H1 (cell line): Measurements from ENCODE around the gene LGALS16. TPM values are rescaled to one million over a fixed set of nuclear protein-coding genes. Genes with fewer than 3 reads are reported as not detected.
"Not testable (repeated sequence)": the region's sequence is repeated elsewhere in the genome, so short reads cannot be mapped to it uniquely, and the experiment has no call there.

Experiments used
- CTCF ChIA-PET: fragments of 300-600 bp; sonication (Branson Sonifier 250); formaldehyde crosslinking; loops from one replicate; lab custom pipeline; 2021; ENCODE audit not compliant: partially characterized antibody; lab: Charles Lee
- POLR2A ChIA-PET: fragments of 300-600 bp; sonication (Branson Sonifier 250); formaldehyde crosslinking; loops from one replicate; lab custom pipeline; 2021; ENCODE audit warnings: inconsistent platforms; ENCODE audit not compliant: partially characterized antibody; lab: Charles Lee
- DNase-seq, 2 experiments: peaks; one replicate each; pipeline versions ENCODE4 v3.0.0 to v3.0.0-alpha.2; 2010 to 2022; ENCODE audit warnings: low spot score in 2 of 2, low read depth in 1 of 2, mixed read lengths in 1 of 2
- FAIRE-seq: peaks from 2 replicates; lab custom pipeline; 2011; peaks lifted over from hg19 to GRCh38; lab: Jason Lieb, UNC
- H2AFZ ChIP-seq: 2 replicates; pipeline ENCODE4 v1.8.1; 2012; ENCODE audit warnings: low read length, inconsistent platforms
- H2AK5ac ChIP-seq: 2 replicates; pipeline ENCODE4 v1.6.1; 2013; ENCODE audit warnings: low read depth, low read length
- H2BK120ac ChIP-seq: replicated peaks from 2 replicates; pipeline ENCODE3; 2013; ENCODE audit warnings: low read depth, low read length, inconsistent platforms
- H2BK12ac ChIP-seq: 2 replicates; pipeline ENCODE4 v1.6.1; 2013; ENCODE audit warnings: low read depth, low read length
- H2BK15ac ChIP-seq: 2 replicates; pipeline ENCODE4 v1.6.1; 2013; ENCODE audit warnings: low read length
- H2BK20ac ChIP-seq: 2 replicates; pipeline ENCODE4 v1.6.1; 2013; ENCODE audit warnings: low read length
- H2BK5ac ChIP-seq: 2 replicates; pipeline ENCODE4 v1.6.1; 2013; ENCODE audit warnings: low read depth, low read length
- H3K14ac ChIP-seq: 2 replicates; pipeline ENCODE4 v1.6.1; 2013; ENCODE audit warnings: inconsistent platforms; ENCODE audit not compliant: insufficient read length
- H3K18ac ChIP-seq: 2 replicates; pipeline ENCODE4 v1.6.1; 2013; ENCODE audit warnings: low read length; ENCODE audit errors: extremely low read depth
- H3K23ac ChIP-seq: 2 replicates; pipeline ENCODE4 v1.6.1; 2013; ENCODE audit warnings: inconsistent platforms; ENCODE audit not compliant: insufficient read length
- H3K23me2 ChIP-seq: 2 replicates; pipeline ENCODE4 v1.6.1; 2013; ENCODE audit warnings: low read depth, low read length
- H3K27ac ChIP-seq: 2 replicates; pipeline ENCODE4 v1.6.1; 2011; ENCODE audit warnings: low read depth, low read length, inconsistent platforms
- H3K27me3 ChIP-seq, 4 experiments: replicated peaks in 1 of 4; 1 replicate in 1 of 4; 2 replicates in 3 of 4; pipeline versions ENCODE4 v1.6.1 to v1.8.1; 2011 to 2013; ENCODE audit warnings: low read length in 3 of 4, mild to moderate bottlenecking in 3 of 4, inconsistent platforms in 2 of 4, mixed read lengths in 2 of 4, moderate library complexity in 1 of 4; ENCODE audit not compliant: control insufficient read depth in 3 of 4, insufficient read depth in 3 of 4; ENCODE audit errors: extremely low read depth in 1 of 4
- H3K36me3 ChIP-seq, 4 experiments: 2 replicates each; pipeline versions ENCODE4 v1.6.1 to v1.8.1; 2011 to 2013; ENCODE audit warnings: mild to moderate bottlenecking in 4 of 4, low read length in 3 of 4, moderate library complexity in 2 of 4, control low read depth in 1 of 4, inconsistent platforms in 1 of 4; ENCODE audit not compliant: insufficient read depth in 4 of 4, control insufficient read depth in 2 of 4
- H3K4ac ChIP-seq: replicated peaks from 2 replicates; pipeline ENCODE3; 2013; ENCODE audit warnings: low read length, low read depth, mixed read lengths, inconsistent platforms; ENCODE audit not compliant: insufficient read length
- H3K4me1 ChIP-seq, 4 experiments: replicated peaks in 1 of 4; 1 replicate in 1 of 4; 2 replicates in 3 of 4; pipeline versions ENCODE4 v1.6.1 to v1.8.1; 2011 to 2013; ENCODE audit warnings: low read length in 3 of 4, inconsistent platforms in 2 of 4, mixed read lengths in 1 of 4; ENCODE audit not compliant: insufficient read depth in 4 of 4, control insufficient read depth in 3 of 4
- H3K4me2 ChIP-seq, 2 experiments: 2 replicates each; pipeline versions ENCODE4 v1.6.1 to v1.8.1; 2011 to 2013; ENCODE audit warnings: low read depth in 2 of 2, low read length in 2 of 2, control low read depth in 1 of 2, inconsistent platforms in 1 of 2, mild to moderate bottlenecking in 1 of 2; ENCODE audit not compliant: insufficient read depth in 1 of 2
- H3K4me3 ChIP-seq, 4 experiments: fragments of 200-600, 300-600 bp in 1 of 4; sonication (generic), shearing (Covaris generic), sonication (Bioruptor Twin) in 1 of 4; 2 replicates each; pipeline versions ENCODE4 v1.5.1 to v1.8.1; 2011 to 2016; ENCODE audit warnings: low read length in 4 of 4, low read depth in 3 of 4, control low read depth in 2 of 4, inconsistent platforms in 2 of 4, mild to moderate bottlenecking in 2 of 4, mixed read lengths in 1 of 4, moderate library complexity in 1 of 4; ENCODE audit not compliant: insufficient read depth in 2 of 4; ENCODE audit errors: extremely low read depth in 1 of 4
- H3K56ac ChIP-seq: replicated peaks from 2 replicates; pipeline ENCODE3; 2013; ENCODE audit warnings: low read depth, mild to moderate bottlenecking, mixed read lengths, low read length, inconsistent platforms; ENCODE audit not compliant: insufficient read length
- H3K79me1 ChIP-seq: 2 replicates; pipeline ENCODE4 v1.6.1; 2013; ENCODE audit warnings: low read depth, low read length, control low read depth
- H3K79me2 ChIP-seq, 2 experiments: 2 replicates each; pipeline versions ENCODE4 v1.6.1 to v1.8.1; 2012 to 2013; ENCODE audit warnings: low read length in 2 of 2, mild to moderate bottlenecking in 2 of 2, inconsistent platforms in 1 of 2; ENCODE audit not compliant: insufficient read depth in 2 of 2, control insufficient read depth in 1 of 2
- H3K9ac ChIP-seq, 4 experiments: replicated peaks in 1 of 4; 1 replicate in 1 of 4; 2 replicates in 3 of 4; pipeline versions ENCODE4 v1.6.1 to v1.8.1; 2011 to 2013; ENCODE audit warnings: low read depth in 3 of 4, low read length in 3 of 4, control low read depth in 2 of 4, mild to moderate bottlenecking in 2 of 4, moderate library complexity in 2 of 4, inconsistent platforms in 1 of 4; ENCODE audit errors: extremely low read depth in 1 of 4
- H3K9me3 ChIP-seq, 2 experiments: 2 replicates each; pipeline versions ENCODE4 v1.6.1 to v1.8.1; 2012 to 2013; ENCODE audit warnings: mild to moderate bottlenecking in 2 of 2, moderate library complexity in 2 of 2, control low read depth in 1 of 2, inconsistent platforms in 1 of 2, low read depth in 1 of 2, low read length in 1 of 2, mixed read lengths in 1 of 2; ENCODE audit not compliant: insufficient read depth in 2 of 2
- H4K20me1 ChIP-seq, 2 experiments: replicated peaks in 1 of 2; 2 replicates each; pipeline versions ENCODE3 to v1.8.1; 2011 to 2013; ENCODE audit warnings: inconsistent platforms in 2 of 2, low read length in 2 of 2, mild to moderate bottlenecking in 1 of 2; ENCODE audit not compliant: insufficient read depth in 2 of 2, control insufficient read depth in 1 of 2
- H4K5ac ChIP-seq: 2 replicates; pipeline ENCODE4 v1.6.1; 2013; ENCODE audit warnings: low read length, low read depth, mixed read lengths, inconsistent platforms; ENCODE audit not compliant: insufficient read length
- H4K8ac ChIP-seq: 2 replicates; pipeline ENCODE4 v1.8.0; 2013; ENCODE audit warnings: mild to moderate bottlenecking, moderate library complexity, low read length, inconsistent platforms; ENCODE audit not compliant: insufficient read depth; ENCODE audit errors: extremely low read depth
- H4K91ac ChIP-seq: replicated peaks from 2 replicates; pipeline ENCODE3; 2013; ENCODE audit warnings: low read length, mixed read lengths, inconsistent platforms; ENCODE audit not compliant: insufficient read length
- CTCF ChIP-seq, 3 experiments: IDR thresholded peaks; 1 replicate in 2 of 3; 2 replicates in 1 of 3; pipeline versions ENCODE4 v1.5.1 to v1.6.1; 2011; ENCODE audit warnings: low read length in 3 of 3, mild to moderate bottlenecking in 3 of 3, inconsistent platforms in 2 of 3, low read depth in 1 of 3, moderate library complexity in 1 of 3; ENCODE audit not compliant: insufficient read depth in 1 of 3; ENCODE audit errors: control extremely low read depth in 1 of 3
- KDM1A ChIP-seq: fragments of 200-600, 300-600 bp; sonication (generic); IDR thresholded peaks from 2 replicates; pipeline ENCODE4 v1.7.1; 2016; ENCODE audit warnings: mild to moderate bottlenecking, low read length, borderline replicate concordance
- RAD21 ChIP-seq, 2 experiments: IDR thresholded peaks in 1 of 2; conservative IDR thresholded peaks in 1 of 2; 2 replicates each; pipeline ENCODE4 v1.6.1; 2011; ENCODE audit warnings: low read depth in 2 of 2, low read length in 2 of 2, improper control_type of control experiment in 1 of 2, inconsistent platforms in 1 of 2, mild to moderate bottlenecking in 1 of 2, moderate library complexity in 1 of 2
- WGBS, 2 experiments: shearing (Covaris generic) in 1 of 2; methylation state at CpG; one replicate each; pipeline versions ENCODE4 v1.1.6 to v1.1.7; 2013 to 2015; ENCODE audit warnings: low lambda C conversion rate in 2 of 2, mixed read lengths in 2 of 2, inconsistent platforms in 1 of 2, low coverage in 1 of 2, missing lambda C conversion rate in 1 of 2; ENCODE audit not compliant: insufficient replicate concordance in 2 of 2, insufficient coverage in 1 of 2, insufficient read length in 1 of 2; ENCODE audit errors: extremely low coverage in 1 of 2, missing lambda C conversion rate in 1 of 2; 5-methylcytosine and 5-hydroxymethylcytosine counted together
- polyA plus RNA-seq, 7 experiments: library from polyadenylated mRNA; depleted of rRNA in 3 of 7; stranded (reverse) in 5 of 7; unstranded in 2 of 7; fragments of >200 nt in 5 of 7; fragments of 200-250 nt in 2 of 7; gene quantifications; 1 replicate in 5 of 7; 2 replicates in 1 of 7; 4 replicates in 1 of 7; pipeline versions ENCODE4 v1.2.1 to v1.2.3, GENCODE V29; 2011 to 2013; ENCODE audit warnings: missing spikeins in 2 of 7, mixed read lengths in 2 of 7
- total RNA-seq: library from RNA; stranded (reverse); fragmentation: NEBNext Ultra II Directional; extraction: Animal tissue kit (Norgen Biotek cat#: 25700); gene quantifications from 2 replicates; pipeline ENCODE4 v1.2.1, GENCODE V29; 2021

LGALS16 gene
- total and polyA plus RNA-seq, 2 of the 8 experiments (the other 6 are each of a cell fraction or from before 2014, with no cell fraction given): not detected

DNA sequence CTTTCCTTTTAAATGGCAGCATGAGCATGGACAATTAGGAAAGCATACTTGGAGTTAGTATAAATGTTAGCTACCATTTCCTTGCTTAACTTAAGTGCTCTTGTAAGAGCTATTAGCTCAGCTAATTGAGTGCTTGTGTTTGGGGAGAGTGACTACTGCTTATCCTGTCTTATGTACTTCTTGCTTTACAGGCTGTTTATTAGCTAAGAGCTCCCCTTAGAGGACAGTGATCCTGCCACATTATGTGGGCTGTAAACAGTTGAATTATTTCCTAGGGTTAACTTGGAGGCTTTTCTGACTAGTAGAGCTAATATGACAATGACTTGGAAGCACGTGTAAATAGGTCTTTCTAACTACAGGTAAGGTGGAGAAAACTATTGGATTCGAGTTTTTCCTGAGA is 28.1 kb upstream of the LGALS16 start:
- H3K23ac ChIP-seq, H3K18ac ChIP-seq, H4K20me1 ChIP-seq, H3K4ac ChIP-seq, H3K56ac ChIP-seq, DNase-seq, H2BK120ac ChIP-seq, H2BK20ac ChIP-seq, H2BK12ac ChIP-seq, H3K9ac ChIP-seq, H3K27ac ChIP-seq, H2BK15ac ChIP-seq, H3K14ac ChIP-seq, H3K23me2 ChIP-seq, H3K79me1 ChIP-seq, H3K4me1 ChIP-seq, H2AFZ ChIP-seq, H4K91ac ChIP-seq, H3K36me3 ChIP-seq, H4K5ac ChIP-seq, H3K9me3 ChIP-seq, H4K8ac ChIP-seq, H2AK5ac ChIP-seq, H3K4me3 ChIP-seq, H3K79me2 ChIP-seq, POLR2A ChIA-PET, H3K27me3 ChIP-seq, H2BK5ac ChIP-seq, H3K4me2 ChIP-seq: not testable (repeated sequence)
- CTCF ChIA-PET: interaction anchor here (0.8 to 4.6 kb wide), 9 partner anchors 34 to 153 kb away, joined by 3 to 34 read pairs (median 4); no protein-coding TSS in a partner anchor
- TF ChIP-seq RAD21 (IDR thresholded peaks at IDR 0.05 in 1 of 2, conservative IDR thresholded peaks at IDR 0.05 in 1 of 2; ENCODE audit: low read depth in 2 of 2, low read length in 2 of 2) (peak; percentile 61 to 69), CTCF (IDR thresholded peaks at IDR 0.05; ENCODE audit: control extremely low read depth in 1 of 3, insufficient read depth in 1 of 3, low read depth in 1 of 3, low read length in 3 of 3) (peak in 2 of 3 experiments; percentile 26 to 34; a peak in 2 of 4 replicates), KDM1A (peak; percentile 37; the same call in 1 of the 2 replicates)
- 76% methylated on average over 2 of the region's 2 CpGs; no CpG with 5 or more reads in 1 of the 2 experiments for whole genome bisulfite sequencing, 2 experiments
- peak; percentile 91 for FAIRE-seq
